Panc1 (cell line): ENCODE data around the gene NFATC2IP. TPM values are rescaled to one million over a fixed set of nuclear protein-coding genes. Genes with fewer than 3 reads are reported as not detected.
A peak's percentile ranks its signal among the peaks of the same experiment; 100 is the strongest.

Experiments used
- ATAC-seq: fragments of 200-7000 bp; cut with Tn5 transposase; 2 replicates; pipeline ENCODE4 v1.9.1; 2020; ENCODE audit warnings: mild to moderate bottlenecking, moderate library complexity
- BruUV-seq: library from RNA; stranded (reverse); fragments of 400-500 nt; replicated peaks from 2 replicates; lab custom pipeline; 2021; lab: Mats Ljungman, UMichigan
- CTCF ChIA-PET: fragments of 300-600 bp; sonication (Branson Sonifier 250); formaldehyde crosslinking; loops from one replicate; lab custom pipeline; 2022; ENCODE audit warnings: antibody characterized with exemption; lab: Charles Lee
- POLR2A ChIA-PET: fragments of 300-600 bp; sonication (Branson Sonifier 250); formaldehyde crosslinking; loops from one replicate; lab custom pipeline; 2022; ENCODE audit warnings: antibody characterized with exemption; lab: Charles Lee
- DNase-seq: peaks from one replicate; pipeline ENCODE4 v3.0.0-alpha.2; 2010; ENCODE audit warnings: low read depth, low spot score
- H3K27ac ChIP-seq: 2 replicates; pipeline ENCODE4 v1.5.1; 2011; ENCODE audit warnings: mild to moderate bottlenecking, low read length, inconsistent platforms
- H3K27me3 ChIP-seq: fragments of 200-500 bp; sonication (Bioruptor generic); 2 replicates; pipeline ENCODE4 v1.6.0; 2014; ENCODE audit warnings: low read length, inconsistent platforms; ENCODE audit not compliant: control insufficient read depth, insufficient read depth
- H3K36me3 ChIP-seq: fragments of 200-500 bp; sonication (Bioruptor generic); 2 replicates; pipeline ENCODE4 v1.5.1; 2014; ENCODE audit warnings: inconsistent platforms, mild to moderate bottlenecking, low read length, moderate library complexity; ENCODE audit not compliant: control insufficient read depth, insufficient read depth
- H3K4me1 ChIP-seq: 2 replicates; pipeline ENCODE4 v1.5.1; 2011; ENCODE audit warnings: inconsistent platforms, mild to moderate bottlenecking, low read length, moderate library complexity; ENCODE audit not compliant: control insufficient read depth, insufficient read depth
- H3K4me3 ChIP-seq, 2 experiments: 2 replicates each; pipeline ENCODE4 v1.5.1; 2011 to 2012; ENCODE audit warnings: low read depth in 2 of 2, low read length in 2 of 2, mild to moderate bottlenecking in 2 of 2, inconsistent platforms in 1 of 2, moderate library complexity in 1 of 2
- H3K9me3 ChIP-seq: fragments of 200-500 bp; sonication (Bioruptor generic); 2 replicates; pipeline ENCODE4 v1.5.1; 2014; ENCODE audit warnings: low read depth, mild to moderate bottlenecking, inconsistent platforms, low read length, moderate library complexity; ENCODE audit not compliant: control insufficient read depth, insufficient read depth
- POLR2AphosphoS5 ChIP-seq: IDR thresholded peaks from 2 replicates; pipeline ENCODE4 v1.6.1; 2012; ENCODE audit warnings: mild to moderate bottlenecking, low read depth, low read length, moderate library complexity
- REST ChIP-seq, 2 experiments: IDR thresholded peaks; 2 replicates each; pipeline ENCODE4 v1.6.1; 2011 to 2012; ENCODE audit warnings: low read depth in 2 of 2, control low read depth in 1 of 2, low read length in 1 of 2, mild to moderate bottlenecking in 1 of 2, moderate library complexity in 1 of 2; ENCODE audit not compliant: insufficient read depth in 1 of 2
- SIN3A ChIP-seq: IDR thresholded peaks from 2 replicates; pipeline ENCODE4 v1.6.1; 2012; ENCODE audit warnings: low read depth, mild to moderate bottlenecking, low read length, moderate library complexity, borderline replicate concordance; ENCODE audit not compliant: insufficient read depth
- TCF7L2 ChIP-seq: IDR thresholded peaks from 2 replicates; pipeline ENCODE4 v1.6.1; 2011; ENCODE audit warnings: mild to moderate bottlenecking, low read depth, low read length, inconsistent platforms
- in situ Hi-C: cut with HindIII; loops from 2 replicates; pipeline ENCODE4 v1.10.0; 2016; ENCODE audit warnings: low sequenced_read_pairs, low pct_unique_long_range_greater_than_20kb
- intact Hi-C: fragments of 100-400 bp; cut with micrococcal nuclease; formaldehyde crosslinking; loops from one replicate; pipeline ENCODE4 v1.10.0; 2022; ENCODE audit not compliant: unreplicated experiment
- total RNA-seq: library from RNA; stranded (reverse); gene quantifications from one replicate; pipeline ENCODE4 v1.2.1, GENCODE V29; 2021; ENCODE audit not compliant: unreplicated experiment
- TF ChIP-seq, protein P1 (sequence below): fragments of 450-650 bp; IDR thresholded peaks from 2 replicates; pipeline ENCODE4 v1.5.1; 2017; ENCODE audit warnings: mild to moderate bottlenecking

NFATC2IP gene
- total RNA-seq, 1 experiment from 2014 or later: 47.3 TPM

DNA sequence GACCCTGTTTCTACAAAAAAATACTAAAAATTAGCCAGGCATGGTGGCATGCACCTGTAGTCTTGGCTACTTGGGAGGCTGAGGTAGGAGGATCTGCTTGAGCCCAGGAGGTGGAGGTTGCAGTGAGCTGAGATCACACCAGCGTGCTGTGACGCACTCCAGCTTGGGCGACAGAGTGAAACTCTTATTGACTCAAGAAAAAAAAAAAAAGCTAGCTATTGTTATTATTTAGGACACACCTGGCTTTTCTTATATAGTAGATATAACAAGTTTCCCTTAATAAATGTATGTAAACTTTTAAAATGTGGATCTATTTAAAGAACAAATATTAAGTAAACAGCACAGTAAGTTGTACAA lies 27.5 kb upstream of the NFATC2IP start:
- no peak overlapping the region for H3K4me3 ChIP-seq

DNA sequence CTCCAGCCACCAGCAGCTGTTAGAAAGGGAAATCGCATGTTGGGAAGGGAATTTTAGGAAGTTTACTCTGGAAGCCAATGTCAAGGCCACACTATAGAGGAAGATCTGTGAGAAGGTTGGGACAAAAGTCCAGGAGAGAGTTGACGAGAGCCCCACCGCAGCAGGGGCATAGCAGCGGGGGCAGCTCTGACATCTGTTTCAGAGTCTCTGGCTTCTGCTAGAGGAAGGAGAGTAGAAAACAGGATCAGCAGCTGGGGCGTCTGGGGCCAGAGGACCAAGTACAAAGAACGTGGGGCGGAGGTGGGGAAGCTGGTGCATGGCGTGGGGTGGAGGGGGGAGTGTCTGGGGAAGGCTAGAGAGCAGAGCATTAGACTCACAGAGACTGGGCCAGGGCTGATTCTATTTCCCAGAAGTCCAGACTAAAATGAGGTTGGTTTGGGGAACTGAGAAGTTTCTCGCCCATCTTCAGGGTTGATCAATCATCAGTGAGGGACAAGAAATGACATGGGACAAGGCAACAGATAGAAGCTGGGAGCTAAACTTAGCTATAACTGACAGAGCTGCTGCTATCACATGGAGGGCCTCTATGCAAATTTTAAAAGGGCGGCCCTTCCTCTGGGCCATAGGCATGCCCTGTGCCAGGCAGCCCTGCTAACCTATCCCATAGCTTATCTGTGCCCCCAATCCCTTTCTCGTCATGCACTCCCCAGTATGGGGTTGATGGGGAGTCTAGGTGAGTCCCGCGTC lies 26.9 kb upstream of the NFATC2IP start:
- CTCF ChIA-PET: no interaction called here
- ATAC-seq (no peak), DNase-seq (no peak)
- Histone ChIP-seq H3K9me3 (no peaks in the 10 kb centered on the region), H3K27me3 (no peaks in the 10 kb centered on the region), H3K4me3 (peak overlapping the region; percentile 81 to 82), H3K27ac (peak overlapping the region; percentile 52), H3K36me3 (no peaks in the 10 kb centered on the region), H3K4me1 (peaks cover 6% of the 10 kb centered on the region)
- TSS peak; percentile 71 for BruUV-seq
- in situ Hi-C loops: no loop called here
- TF ChIP-seq REST (IDR thresholded peaks at IDR 0.05; ENCODE audit: insufficient read depth in 1 of 2, low read depth in 2 of 2, low read length in 1 of 2) (no peak), TCF7L2 (no peak), SIN3A (no peak), POLR2AphosphoS5 (no peak)
- TF ChIP-seq, protein P1, sequence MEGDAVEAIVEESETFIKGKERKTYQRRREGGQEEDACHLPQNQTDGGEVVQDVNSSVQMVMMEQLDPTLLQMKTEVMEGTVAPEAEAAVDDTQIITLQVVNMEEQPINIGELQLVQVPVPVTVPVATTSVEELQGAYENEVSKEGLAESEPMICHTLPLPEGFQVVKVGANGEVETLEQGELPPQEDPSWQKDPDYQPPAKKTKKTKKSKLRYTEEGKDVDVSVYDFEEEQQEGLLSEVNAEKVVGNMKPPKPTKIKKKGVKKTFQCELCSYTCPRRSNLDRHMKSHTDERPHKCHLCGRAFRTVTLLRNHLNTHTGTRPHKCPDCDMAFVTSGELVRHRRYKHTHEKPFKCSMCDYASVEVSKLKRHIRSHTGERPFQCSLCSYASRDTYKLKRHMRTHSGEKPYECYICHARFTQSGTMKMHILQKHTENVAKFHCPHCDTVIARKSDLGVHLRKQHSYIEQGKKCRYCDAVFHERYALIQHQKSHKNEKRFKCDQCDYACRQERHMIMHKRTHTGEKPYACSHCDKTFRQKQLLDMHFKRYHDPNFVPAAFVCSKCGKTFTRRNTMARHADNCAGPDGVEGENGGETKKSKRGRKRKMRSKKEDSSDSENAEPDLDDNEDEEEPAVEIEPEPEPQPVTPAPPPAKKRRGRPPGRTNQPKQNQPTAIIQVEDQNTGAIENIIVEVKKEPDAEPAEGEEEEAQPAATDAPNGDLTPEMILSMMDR: no peak
- intact Hi-C loops: no loop called here
- POLR2A ChIA-PET: no interaction called here

More for the DNA sequence above, 27.5 kb upstream of the NFATC2IP start:
- in situ Hi-C loops: no loop called here
- Histone ChIP-seq H3K27me3 (no peaks in the 10 kb centered on the region), H3K36me3 (no peaks in the 10 kb centered on the region), H3K4me1 (peaks cover 6% of the 10 kb centered on the region), H3K27ac (no peak overlapping the region), H3K9me3 (no peaks in the 10 kb centered on the region)
- ATAC-seq: no peak
- no TSS peak for BruUV-seq
- ChIA-PET POLR2A (no interaction called here), CTCF (no interaction called here)
- DNase-seq: no peak
- TF ChIP-seq REST (IDR thresholded peaks at IDR 0.05; ENCODE audit: insufficient read depth in 1 of 2, low read depth in 2 of 2, low read length in 1 of 2) (no peak), TCF7L2 (no peak)
- intact Hi-C loops: no loop called here
